SK-N-SH treated with all-trans-retinoic acid at 6 μM for 48 hours (cell line): Measurements from ENCODE around the gene UPK1A.

Experiments
- ARNTL ChIP-seq: fragments of 450-650 bp; formaldehyde crosslinking; IDR thresholded peaks from 2 replicates; pipeline ENCODE4 v1.5.0; 2020; ENCODE audit warnings: low read depth, mild to moderate bottlenecking, moderate library complexity, borderline replicate concordance
- BACH2 ChIP-seq: fragments of 250-450 bp; sonication (Bioruptor Pico); IDR thresholded peaks from 2 replicates; pipeline ENCODE4 v1.9.0; 2021; ENCODE audit warnings: mild to moderate bottlenecking, borderline replicate concordance
- ESRRG ChIP-seq: fragments of 250-450 bp; sonication (Bioruptor Pico); IDR thresholded peaks from 2 replicates; pipeline ENCODE4 v1.6.1; 2021; ENCODE audit warnings: mild to moderate bottlenecking
- GLIS3 ChIP-seq: fragments of 250-450 bp; sonication (Bioruptor Pico); IDR thresholded peaks from 2 replicates; pipeline ENCODE4 v1.5.0; 2020; ENCODE audit warnings: mild to moderate bottlenecking, moderate library complexity
- SNAI2 ChIP-seq: fragments of 250-450 bp; sonication (Bioruptor Pico); IDR thresholded peaks from 2 replicates; pipeline ENCODE4 v1.5.0; 2020; ENCODE audit warnings: mild to moderate bottlenecking, moderate library complexity
- TCF4 ChIP-seq: fragments of 250-450 bp; sonication (Bioruptor Pico); IDR thresholded peaks from 2 replicates; pipeline ENCODE4 v1.8.0; 2021; ENCODE audit warnings: mild to moderate bottlenecking, moderate library complexity, borderline replicate concordance
- ZC3H10 ChIP-seq: fragments of 250-450 bp; sonication (Bioruptor Pico); IDR thresholded peaks from 2 replicates; pipeline ENCODE4 v1.5.1; 2021; ENCODE audit warnings: mild to moderate bottlenecking, moderate library complexity
- ZFP30 ChIP-seq: fragments of 450-650 bp; formaldehyde crosslinking; IDR thresholded peaks from 2 replicates; pipeline ENCODE4 v1.5.0; 2022; ENCODE audit warnings: mild to moderate bottlenecking, moderate library complexity

GRCh38 chr19:35689836-35690235 is 23.5 kb downstream of the UPK1A start:
- no peak for TF ChIP-seq ZFP30 (CRISPR knock-in tag)
- no peak for TF ChIP-seq SNAI2 (CRISPR knock-in tag)
- TF ChIP-seq ARNTL (CRISPR knock-in tag), result no peak
- TF ChIP-seq GLIS3, result no peak
- TF ChIP-seq BACH2 (CRISPR knock-in tag), result no peak
- no peak for TF ChIP-seq ESRRG (CRISPR knock-in tag)
- TF ChIP-seq TCF4 (CRISPR knock-in tag), result no peak
- TF ChIP-seq ZC3H10 (CRISPR knock-in tag), result no peak
